Measurements from ENCODE around the gene TPCN2.

Gene TPCN2

DNA sequence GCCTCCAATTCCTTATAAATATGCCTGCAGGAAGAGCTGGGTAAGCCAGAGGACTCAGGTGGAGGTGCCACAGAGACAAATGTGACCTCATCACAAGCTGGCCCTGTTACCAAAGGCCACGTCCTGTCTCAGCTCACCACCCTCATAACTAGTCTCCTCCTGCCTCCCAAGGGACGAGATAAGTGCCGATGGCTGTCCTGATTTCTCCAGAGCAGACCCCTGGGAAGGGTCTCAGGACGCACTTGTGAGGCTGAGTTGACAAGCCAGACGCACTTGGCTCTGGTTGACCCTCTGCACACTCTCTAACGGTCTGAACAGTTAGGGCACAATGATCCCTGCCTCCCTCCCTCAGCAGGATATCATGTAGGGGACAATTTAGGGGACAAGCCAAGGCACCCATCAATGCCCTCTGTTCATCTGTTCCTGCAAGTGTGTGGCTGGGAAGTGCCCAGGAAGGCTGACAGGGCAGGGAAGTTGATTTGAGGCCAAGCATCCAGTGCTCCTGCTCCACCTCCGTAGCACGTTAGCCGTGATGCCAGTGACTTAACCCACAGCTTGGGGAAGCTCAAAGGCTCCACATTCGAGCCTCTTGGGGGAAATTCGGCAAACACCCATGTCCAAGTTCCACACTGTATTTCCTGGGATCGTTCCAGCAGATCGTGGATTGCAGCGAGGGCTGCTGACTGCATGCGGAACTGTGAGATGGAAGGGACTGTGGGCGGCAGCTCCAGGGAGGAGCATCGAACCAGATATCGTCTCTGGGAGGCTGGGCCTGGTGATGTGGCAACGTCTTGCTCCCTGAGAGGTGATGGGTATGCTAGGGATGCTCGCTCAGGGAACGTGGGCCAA lies 109.8 kb downstream of the TPCN2 start:
- Histone ChIP-seq H3K4ac (ENCODE audit: low read depth, low read length) (no peak overlapping the region), H3K18ac (ENCODE audit: low read length) (no peak overlapping the region), H3K4me1 (ENCODE audit: control insufficient read depth in 1 of 2, insufficient read depth in 2 of 2, low read length in 2 of 2) (peaks cover 0 to 3% of the 10 kb centered on the region in 2 experiments), H3K4me3 (ENCODE audit: low read depth, low read length) (no peak overlapping the region), H4K8ac (ENCODE audit: low read depth, low read length) (no peak overlapping the region), H3K9ac (ENCODE audit: low read length) (no peak overlapping the region), H3K14ac (ENCODE audit: low read length) (no peak overlapping the region), H2BK12ac (ENCODE audit: low read length) (no peak overlapping the region), H3K79me1 (ENCODE audit: low read length) (no peaks in the 10 kb centered on the region), H3K27me3 (ENCODE audit: insufficient read depth, low read length) (no peaks in the 10 kb centered on the region), H3K23ac (ENCODE audit: low read length) (no peak overlapping the region), H2BK120ac (ENCODE audit: insufficient read depth, low read length, poor library complexity) (no peak overlapping the region), H3K27ac (ENCODE audit: low read depth, low read length) (no peak overlapping the region), H2AK5ac (ENCODE audit: low read length) (no peak overlapping the region), H4K91ac (ENCODE audit: low read depth, low read length) (no peak overlapping the region), H4K12ac (ENCODE audit: low read depth, low read length) (no peak overlapping the region), H3K36me3 (ENCODE audit: control insufficient read depth in 1 of 2, insufficient read depth in 2 of 2, low read length in 2 of 2) (no peaks in the 10 kb centered on the region), H3K79me2 (ENCODE audit: control insufficient read depth, insufficient read depth, low read length, poor library complexity) (no peaks in the 10 kb centered on the region), H3K9me3 (ENCODE audit: insufficient read depth, low read depth, low read length) (peaks cover 2% of the 10 kb centered on the region), H2AFZ (ENCODE audit: insufficient read depth, low read length, poor library complexity) (no peak overlapping the region), H3K4me2 (ENCODE audit: low read length) (no peak overlapping the region), H2BK5ac (ENCODE audit: low read depth, low read length, poor library complexity) (no peak overlapping the region)
- DNase-seq = no peak
- no CpG with 5 or more reads among the region's 21 CpGs for WGBS (ENCODE audit: extremely low coverage, insufficient coverage, insufficient read length)

DNA sequence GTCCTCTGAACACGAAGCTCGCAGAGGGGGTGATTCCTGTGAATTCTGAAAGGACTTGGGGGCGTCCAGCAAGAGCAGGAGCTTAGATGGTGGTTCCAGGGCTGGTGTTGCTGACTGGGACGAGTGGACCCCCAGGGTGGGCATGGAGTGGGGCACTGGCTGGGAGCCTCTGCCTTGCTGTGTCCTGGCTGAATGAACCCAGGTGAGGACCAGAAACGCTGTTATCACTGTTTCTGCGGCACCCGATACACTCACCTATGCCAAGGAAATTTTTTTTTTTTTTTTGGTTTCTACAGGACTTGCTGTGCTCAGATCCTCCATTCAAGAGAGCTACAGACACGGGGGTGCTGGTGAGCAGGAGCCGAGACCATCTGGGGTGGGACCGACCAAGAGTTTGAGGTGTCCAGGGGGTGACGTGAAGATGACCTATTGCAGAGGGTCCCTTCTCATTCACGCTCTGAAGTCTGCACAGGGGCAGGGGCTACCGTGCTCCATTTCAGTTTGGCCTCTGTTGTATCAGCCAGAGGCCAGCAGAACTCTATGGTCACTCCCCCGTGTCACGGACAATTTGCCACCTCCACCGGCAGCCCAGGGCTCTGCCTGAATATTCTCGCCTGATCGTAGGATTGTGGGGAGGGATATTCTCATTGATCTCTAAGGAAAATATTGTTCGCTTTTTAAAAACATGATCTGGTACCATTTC lies 110.6 kb downstream of the TPCN2 start:
- Histone ChIP-seq H3K36me3 (ENCODE audit: control insufficient read depth in 1 of 2, insufficient read depth in 2 of 2, low read length in 2 of 2) (no peaks in the 10 kb centered on the region), H3K18ac (ENCODE audit: low read length) (no peak overlapping the region), H3K4ac (ENCODE audit: low read depth, low read length) (no peak overlapping the region), H3K4me2 (ENCODE audit: low read length) (no peak overlapping the region), H2BK120ac (ENCODE audit: insufficient read depth, low read length, poor library complexity) (no peak overlapping the region), H4K91ac (ENCODE audit: low read depth, low read length) (no peak overlapping the region), H4K12ac (ENCODE audit: low read depth, low read length) (no peak overlapping the region), H3K79me2 (ENCODE audit: control insufficient read depth, insufficient read depth, low read length, poor library complexity) (no peaks in the 10 kb centered on the region), H3K9me3 (ENCODE audit: insufficient read depth, low read depth, low read length) (peaks cover 3% of the 10 kb centered on the region), H2AK5ac (ENCODE audit: low read length) (no peak overlapping the region), H3K4me3 (ENCODE audit: low read depth, low read length) (no peak overlapping the region), H3K14ac (ENCODE audit: low read length) (no peak overlapping the region), H3K9ac (ENCODE audit: low read length) (no peak overlapping the region), H3K79me1 (ENCODE audit: low read length) (no peaks in the 10 kb centered on the region), H3K27me3 (ENCODE audit: insufficient read depth, low read length) (no peaks in the 10 kb centered on the region), H3K27ac (ENCODE audit: low read depth, low read length) (no peak overlapping the region), H2BK12ac (ENCODE audit: low read length) (no peak overlapping the region), H3K4me1 (ENCODE audit: control insufficient read depth in 1 of 2, insufficient read depth in 2 of 2, low read length in 2 of 2) (peaks cover 0 to 3% of the 10 kb centered on the region in 2 experiments), H4K8ac (ENCODE audit: low read depth, low read length) (no peak overlapping the region), H3K23ac (ENCODE audit: low read length) (no peak overlapping the region), H2BK5ac (ENCODE audit: low read depth, low read length, poor library complexity) (no peak overlapping the region), H2AFZ (ENCODE audit: insufficient read depth, low read length, poor library complexity) (no peak overlapping the region)
- WGBS (ENCODE audit: extremely low coverage, insufficient coverage, insufficient read length) = no CpG with 5 or more reads among the region's 19 CpGs
- DNase-seq = no peak

GRCh38 chr11:69160296-69161116 lies 111.8 kb downstream of the TPCN2 start:
- Histone ChIP-seq H3K4ac (ENCODE audit: low read depth, low read length) (no peak overlapping the region), H3K18ac (ENCODE audit: low read length) (no peak overlapping the region), H4K12ac (ENCODE audit: low read depth, low read length) (no peak overlapping the region), H3K4me2 (ENCODE audit: low read length) (no peak overlapping the region), H3K27ac (ENCODE audit: low read depth, low read length) (no peak overlapping the region), H3K9ac (ENCODE audit: low read length) (no peak overlapping the region), H2AK5ac (ENCODE audit: low read length) (no peak overlapping the region), H3K14ac (ENCODE audit: low read length) (no peak overlapping the region), H2BK5ac (ENCODE audit: low read depth, low read length, poor library complexity) (no peak overlapping the region), H3K36me3 (ENCODE audit: control insufficient read depth in 1 of 2, insufficient read depth in 2 of 2, low read length in 2 of 2) (no peaks in the 10 kb centered on the region), H3K27me3 (ENCODE audit: insufficient read depth, low read length) (no peaks in the 10 kb centered on the region), H3K4me1 (ENCODE audit: control insufficient read depth in 1 of 2, insufficient read depth in 2 of 2, low read length in 2 of 2) (peaks cover 0 to 3% of the 10 kb centered on the region in 2 experiments), H3K4me3 (ENCODE audit: low read depth, low read length) (no peak overlapping the region), H4K91ac (ENCODE audit: low read depth, low read length) (no peak overlapping the region), H2BK12ac (ENCODE audit: low read length) (no peak overlapping the region), H3K79me2 (ENCODE audit: control insufficient read depth, insufficient read depth, low read length, poor library complexity) (no peaks in the 10 kb centered on the region), H2AFZ (ENCODE audit: insufficient read depth, low read length, poor library complexity) (no peak overlapping the region), H3K23ac (ENCODE audit: low read length) (no peak overlapping the region), H2BK120ac (ENCODE audit: insufficient read depth, low read length, poor library complexity) (no peak overlapping the region), H4K8ac (ENCODE audit: low read depth, low read length) (no peak overlapping the region), H3K79me1 (ENCODE audit: low read length) (no peaks in the 10 kb centered on the region), H3K9me3 (ENCODE audit: insufficient read depth, low read depth, low read length) (peaks cover 6% of the 10 kb centered on the region)
- no CpG with 5 or more reads among the region's 15 CpGs for WGBS (ENCODE audit: extremely low coverage, insufficient coverage, insufficient read length)
- DNase-seq = peak; percentile 94 to 96

- Histone ChIP-seq H3K36me3 (ENCODE audit: control insufficient read depth in 1 of 2, insufficient read depth in 2 of 2, low read length in 2 of 2) (no peaks in the 10 kb centered on the region), H4K8ac (ENCODE audit: low read depth, low read length) (no peak overlapping the region), H3K4me2 (ENCODE audit: low read length) (no peak overlapping the region), H2BK120ac (ENCODE audit: insufficient read depth, low read length, poor library complexity) (no peak overlapping the region), H3K9ac (ENCODE audit: low read length) (no peak overlapping the region), H3K27me3 (ENCODE audit: insufficient read depth, low read length) (no peaks in the 10 kb centered on the region), H3K79me2 (ENCODE audit: control insufficient read depth, insufficient read depth, low read length, poor library complexity) (no peaks in the 10 kb centered on the region), H3K9me3 (ENCODE audit: insufficient read depth, low read depth, low read length) (peaks cover 6% of the 10 kb centered on the region), H2BK5ac (ENCODE audit: low read depth, low read length, poor library complexity) (no peak overlapping the region), H3K18ac (ENCODE audit: low read length) (no peak overlapping the region), H3K27ac (ENCODE audit: low read depth, low read length) (no peak overlapping the region), H3K4ac (ENCODE audit: low read depth, low read length) (no peak overlapping the region), H3K23ac (ENCODE audit: low read length) (no peak overlapping the region), H3K4me1 (ENCODE audit: control insufficient read depth in 1 of 2, insufficient read depth in 2 of 2, low read length in 2 of 2) (peaks cover 0 to 3% of the 10 kb centered on the region in 2 experiments), H3K14ac (ENCODE audit: low read length) (no peak overlapping the region), H3K4me3 (ENCODE audit: low read depth, low read length) (no peak overlapping the region), H2AK5ac (ENCODE audit: low read length) (no peak overlapping the region), H2AFZ (ENCODE audit: insufficient read depth, low read length, poor library complexity) (no peak overlapping the region), H4K91ac (ENCODE audit: low read depth, low read length) (no peak overlapping the region), H2BK12ac (ENCODE audit: low read length) (no peak overlapping the region), H4K12ac (ENCODE audit: low read depth, low read length) (no peak overlapping the region), H3K79me1 (ENCODE audit: low read length) (no peaks in the 10 kb centered on the region)
- WGBS (ENCODE audit: extremely low coverage, insufficient coverage, insufficient read length) = no CpG with 5 or more reads among the region's 5 CpGs
- DNase-seq = no peak
Measured at GRCh38 chr11:69161117-69161407, 112.3 kb downstream of the TPCN2 start.

Data from trophoblast cell (in vitro differentiated cells and primary cell).